Measurements from ENCODE around the gene LCN15. TPM values are rescaled to one million over a fixed set of nuclear protein-coding genes. Genes with fewer than 3 reads are reported as not detected.
"Not testable (repeated sequence)": the region's sequence is repeated elsewhere in the genome, so short reads cannot be mapped to it uniquely, and the experiment has no call there.

LCN15 gene
- polyA plus RNA-seq, 1 experiment = not detected

GRCh38 chr9:136756836-136757235, 7.5 kb downstream of the LCN15 start:
- CTCF ChIA-PET = no interaction called here
- Histone ChIP-seq H3K4me3 (ENCODE audit: low read depth, low read length) (no peak overlapping the region), H3K36me3 (ENCODE audit: control insufficient read depth, insufficient read depth, low read length) (no peaks in the 10 kb centered on the region), H3K27me3 (ENCODE audit: control insufficient read depth, insufficient read depth, low read length) (0 out of 2 replicates have a peak, but pooled peaks cover under 1% of the 10 kb centered on the region)
- no peak for DNase-seq (ENCODE audit: low read depth)
- POLR2A ChIA-PET = no interaction called here
- no peak for TF ChIP-seq CTCF (IDR thresholded peaks at IDR 0.05; ENCODE audit: insufficient read depth, low read depth, low read length)

GRCh38 chr9:136756134-136756438, 8.2 kb downstream of the LCN15 start:
- TF ChIP-seq CTCF (IDR thresholded peaks at IDR 0.05; ENCODE audit: insufficient read depth, low read depth, low read length) = no peak
- Histone ChIP-seq H3K27me3 (ENCODE audit: control insufficient read depth, insufficient read depth, low read length) (peaks cover 5% of the 10 kb centered on the region; the same call in 1 of the 2 replicates), H3K4me3 (ENCODE audit: low read depth, low read length) (no peak overlapping the region), H3K36me3 (ENCODE audit: control insufficient read depth, insufficient read depth, low read length) (no peaks in the 10 kb centered on the region)
- ChIA-PET CTCF (no interaction called here), POLR2A (no interaction called here)
- DNase-seq (ENCODE audit: low read depth) = no peak

- H3K36me3 ChIP-seq (ENCODE audit: control insufficient read depth, insufficient read depth, low read length); H3K4me3 ChIP-seq (ENCODE audit: low read depth, low read length); DNase-seq (ENCODE audit: low read depth); CTCF ChIA-PET; POLR2A ChIA-PET; H3K27me3 ChIP-seq (ENCODE audit: control insufficient read depth, insufficient read depth, low read length): not testable (repeated sequence)
Measured at GRCh38 chr9:136755302-136756133, 8.8 kb downstream of the LCN15 start.

- CTCF ChIA-PET = no interaction called here
- no peak for DNase-seq (ENCODE audit: low read depth)
- H3K27me3 ChIP-seq (ENCODE audit: control insufficient read depth, insufficient read depth, low read length) = peaks cover 6% of the 10 kb centered on the region; the same call in 1 of the 2 replicates
- TF ChIP-seq CTCF (IDR thresholded peaks at IDR 0.05; ENCODE audit: insufficient read depth, low read depth, low read length) = no peak
- POLR2A ChIA-PET = no interaction called here
- H3K4me3 ChIP-seq (ENCODE audit: low read depth, low read length) = no peak overlapping the region
- H3K36me3 ChIP-seq (ENCODE audit: control insufficient read depth, insufficient read depth, low read length) = no peaks in the 10 kb centered on the region
Measured at GRCh38 chr9:136754626-136755301, 9.6 kb downstream of the LCN15 start.

- no peak for DNase-seq (ENCODE audit: low read depth)
- Histone ChIP-seq H3K4me3 (ENCODE audit: low read depth, low read length) (no peak overlapping the region), H3K36me3 (ENCODE audit: control insufficient read depth, insufficient read depth, low read length) (no peaks in the 10 kb centered on the region), H3K27me3 (ENCODE audit: control insufficient read depth, insufficient read depth, low read length) (peaks cover 6% of the 10 kb centered on the region; the same call in 1 of the 2 replicates)
- POLR2A ChIA-PET = no interaction called here
- CTCF ChIA-PET = no interaction called here
- TF ChIP-seq CTCF (IDR thresholded peaks at IDR 0.05; ENCODE audit: insufficient read depth, low read depth, low read length) = no peak
Measured at GRCh38 chr9:136754059-136754572, 10.2 kb downstream of the LCN15 start.

All from BJ (cell line).